Right kidney (tissue), 1 donor: ENCODE data around the gene APOE.
"Not testable (repeated sequence)": the region's sequence is repeated elsewhere in the genome, so short reads cannot be mapped to it uniquely, and the experiment has no call there.

Experiments used
- DNase-seq: peaks from one replicate; pipeline ENCODE4 v3.0.0-alpha.2; 2016

Gene APOE

DNA sequence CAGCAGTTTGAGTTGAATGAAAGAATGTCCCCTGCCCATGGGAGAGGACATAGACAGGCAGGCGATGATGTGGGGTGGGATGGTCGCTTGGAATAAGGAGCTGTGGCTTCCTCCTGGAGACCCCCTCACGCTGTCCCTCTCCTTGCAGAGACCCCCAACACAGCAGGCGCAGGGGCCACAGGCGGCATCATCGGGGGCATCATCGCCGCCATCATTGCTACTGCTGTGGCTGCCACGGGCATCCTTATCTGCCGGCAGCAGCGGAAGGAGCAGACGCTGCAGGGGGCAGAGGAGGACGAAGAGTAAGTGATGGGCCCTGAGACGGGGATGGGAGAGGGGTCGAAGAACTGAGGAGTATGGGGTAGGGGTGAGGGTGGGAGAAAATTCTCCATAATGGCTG is 23.5 kb upstream of the APOE start:
- DNase-seq: no peak

DNA sequence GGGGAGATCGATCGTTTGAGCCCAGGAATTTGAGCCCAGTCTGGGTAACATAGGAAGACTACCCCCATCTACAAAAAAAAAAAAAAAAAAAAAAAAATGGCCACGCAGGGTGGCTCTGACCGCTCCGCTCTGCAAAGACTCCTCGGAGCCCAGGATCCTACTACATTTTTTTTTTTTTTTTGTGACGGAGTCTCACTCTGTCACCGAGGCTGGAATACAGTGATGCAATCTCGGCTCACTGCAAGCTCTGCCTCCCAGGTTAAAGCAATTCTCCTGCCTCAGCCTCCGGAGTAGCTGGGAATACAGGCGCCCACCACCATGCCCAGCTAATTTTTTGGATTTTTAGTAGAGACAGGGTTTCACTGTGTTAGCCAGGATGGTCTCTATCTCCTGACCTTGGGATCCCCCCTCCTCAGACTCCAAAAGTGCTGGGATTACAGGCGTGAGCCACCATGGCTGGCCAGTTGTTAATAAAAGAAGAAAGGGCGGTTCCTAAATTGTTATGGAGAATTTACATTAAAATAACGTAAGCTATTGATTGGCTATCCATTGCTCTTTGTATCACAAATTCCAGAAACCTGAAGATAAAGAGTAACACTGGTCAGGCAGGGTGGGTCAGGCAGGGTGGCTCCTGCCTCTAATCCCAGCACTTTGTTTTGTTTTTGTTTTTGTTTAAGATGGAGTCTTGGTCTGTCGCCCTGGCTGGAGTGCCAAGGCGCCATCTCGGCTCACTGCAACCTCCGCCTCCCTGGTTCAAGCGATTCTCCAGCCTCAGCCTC is 22.8 kb upstream of the APOE start:
- DNase-seq: not testable (repeated sequence)

DNA sequence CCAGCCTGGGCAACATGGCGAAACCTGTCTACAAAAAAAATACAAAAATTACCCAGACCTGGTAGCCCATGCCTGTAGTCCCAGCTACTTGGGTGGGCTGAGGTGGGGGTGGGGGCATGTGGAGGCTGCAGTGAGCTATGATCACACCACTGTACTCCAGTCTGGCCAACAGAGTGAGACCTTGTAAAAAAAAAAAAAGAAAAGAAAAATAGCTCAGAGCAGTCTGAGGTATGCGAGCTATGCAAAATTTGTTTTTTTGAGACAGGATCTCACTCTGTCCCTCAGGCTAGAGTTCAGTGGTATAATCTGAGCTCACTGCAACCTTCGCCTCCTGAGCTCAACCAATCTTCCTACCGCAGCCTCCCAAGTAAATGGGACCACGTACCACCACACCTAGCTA is 21.7 kb upstream of the APOE start:
- DNase-seq: no peak

DNA sequence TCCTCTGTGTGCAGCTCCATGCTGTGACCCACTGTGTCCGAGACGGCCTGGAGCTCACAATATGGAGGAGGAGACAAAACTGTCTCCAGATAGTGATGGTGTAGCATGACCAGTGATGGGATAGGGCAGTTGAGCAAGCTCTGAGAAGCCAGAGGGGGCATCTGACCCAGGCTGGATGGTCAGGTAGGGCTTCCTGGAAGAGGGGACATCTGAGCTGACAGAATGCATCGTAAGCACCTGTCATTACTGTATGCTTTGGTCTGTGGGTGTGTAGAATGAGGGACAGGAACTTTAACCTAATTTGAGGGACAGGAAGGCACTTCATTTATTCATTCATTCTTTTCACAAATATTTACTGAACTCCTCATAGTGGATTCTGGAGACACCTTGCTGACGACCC is 21.0 kb upstream of the APOE start:
- DNase-seq: no peak

DNA sequence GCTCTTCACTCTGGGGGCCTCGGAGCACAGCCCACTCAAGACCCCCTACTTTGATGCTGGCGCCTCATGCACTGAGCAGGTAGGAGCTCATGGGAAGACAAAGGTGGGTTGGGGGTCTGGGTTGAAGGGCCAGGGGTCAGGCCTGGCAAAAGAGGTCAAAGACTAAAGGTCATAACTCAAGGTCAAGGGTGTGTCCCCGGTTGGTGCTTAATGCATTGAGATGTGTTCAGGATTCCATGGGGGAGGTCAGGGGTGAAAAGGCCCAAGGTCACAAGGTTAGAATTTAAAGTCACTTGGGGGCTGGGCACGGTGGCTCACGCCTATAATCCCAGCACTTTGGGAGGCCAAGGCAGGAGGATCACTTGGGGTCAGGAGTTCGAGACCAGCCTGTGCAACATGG is 19.5 kb upstream of the APOE start:
- no peak for DNase-seq

DNA sequence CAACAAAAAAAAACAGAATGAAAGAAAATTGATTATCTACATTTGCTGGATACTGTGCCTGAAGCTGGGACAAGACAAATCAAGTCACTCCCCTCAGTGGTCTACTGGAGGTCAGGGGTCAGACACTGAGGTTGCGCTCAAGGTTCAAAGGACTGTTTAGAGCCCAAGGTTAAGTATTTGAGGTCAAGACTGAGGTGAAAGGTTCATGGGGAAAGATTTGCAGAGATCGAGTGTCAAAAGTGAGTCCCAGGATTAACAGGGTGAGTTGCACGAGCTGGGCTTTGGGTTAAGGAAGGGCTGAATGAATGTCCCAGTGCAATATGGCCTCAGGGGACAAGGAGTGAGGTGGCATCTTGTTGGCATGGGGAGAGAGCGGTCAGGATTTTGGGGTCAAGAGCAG is 17.9 kb upstream of the APOE start:
- DNase-seq: no peak

DNA sequence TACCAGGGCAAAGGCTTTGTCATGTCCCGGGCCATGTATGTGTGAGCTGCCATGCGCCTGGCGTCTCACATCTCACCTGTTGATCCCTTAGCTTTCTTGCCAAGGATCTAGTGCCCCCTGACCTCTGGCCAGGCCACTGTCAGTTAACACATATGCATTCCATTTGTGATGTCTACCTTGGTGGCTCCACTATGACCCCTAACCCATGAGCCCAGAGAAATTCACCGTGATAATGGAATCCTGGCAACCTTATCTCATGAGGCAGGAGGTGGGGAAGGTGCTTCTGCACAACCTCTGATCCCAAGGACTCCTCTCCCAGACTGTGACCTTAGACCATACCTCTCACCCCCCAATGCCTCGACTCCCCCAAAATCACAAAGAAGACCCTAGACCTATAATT is 17.3 kb upstream of the APOE start:
- DNase-seq: not testable (repeated sequence)

DNA sequence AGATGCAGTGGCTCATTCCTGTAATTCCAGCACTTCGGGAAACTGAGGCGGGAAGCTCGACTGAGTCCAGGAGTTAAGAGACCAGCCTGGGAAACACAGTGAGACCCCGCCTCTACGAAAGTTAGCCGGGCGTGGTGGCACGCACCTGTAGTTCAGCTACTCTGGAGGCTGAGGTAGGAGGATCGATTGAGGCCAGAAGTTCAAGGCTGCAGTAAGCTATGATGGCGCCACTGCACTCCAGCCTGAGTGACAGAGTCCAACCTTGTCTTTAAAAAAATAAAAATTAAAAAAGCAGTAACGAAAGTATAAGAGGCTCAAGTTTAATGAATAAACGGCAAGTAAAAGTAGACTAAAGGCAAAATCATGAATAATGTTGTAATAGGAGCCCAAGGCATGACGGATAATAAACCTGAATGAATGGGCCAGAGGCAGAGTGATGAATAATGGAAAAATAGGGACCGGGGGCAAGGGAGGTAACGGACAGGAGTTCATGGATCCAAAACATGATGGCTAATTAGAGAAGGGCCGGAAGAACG is 15.7 kb upstream of the APOE start:
- DNase-seq: no peak

DNA sequence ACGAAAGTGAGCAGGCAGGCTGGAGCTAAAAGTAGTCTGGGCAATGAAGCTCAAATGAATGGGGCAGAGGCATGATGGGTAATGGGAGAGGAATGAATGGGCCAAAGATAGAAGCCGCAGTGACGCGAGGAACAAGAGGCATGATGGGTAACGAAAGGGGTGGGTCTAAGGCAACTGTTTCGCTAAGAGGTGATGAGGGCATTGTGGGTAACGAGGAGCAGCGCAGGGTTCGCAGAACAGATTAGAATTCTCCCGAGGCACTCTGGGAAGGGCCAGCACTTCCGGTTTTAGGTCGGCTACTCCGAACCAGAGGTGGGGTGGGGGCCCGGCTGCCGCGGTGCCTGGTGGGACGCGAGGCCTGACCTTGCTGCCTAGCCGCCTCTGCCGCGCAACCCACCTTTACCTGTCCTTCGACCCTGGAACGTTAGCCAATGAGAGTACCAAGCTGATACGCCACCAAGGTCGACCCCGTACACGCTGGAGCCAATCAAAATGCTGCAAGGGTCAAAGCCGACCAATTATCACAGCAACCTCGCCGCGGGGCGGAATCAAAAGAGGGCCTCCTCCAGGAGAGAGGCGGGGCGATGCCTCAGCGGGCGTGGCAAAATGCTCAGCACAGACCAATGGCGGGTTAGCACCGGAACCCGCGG is 15.1 kb upstream of the APOE start:
- peak; percentile 99 for DNase-seq

DNA sequence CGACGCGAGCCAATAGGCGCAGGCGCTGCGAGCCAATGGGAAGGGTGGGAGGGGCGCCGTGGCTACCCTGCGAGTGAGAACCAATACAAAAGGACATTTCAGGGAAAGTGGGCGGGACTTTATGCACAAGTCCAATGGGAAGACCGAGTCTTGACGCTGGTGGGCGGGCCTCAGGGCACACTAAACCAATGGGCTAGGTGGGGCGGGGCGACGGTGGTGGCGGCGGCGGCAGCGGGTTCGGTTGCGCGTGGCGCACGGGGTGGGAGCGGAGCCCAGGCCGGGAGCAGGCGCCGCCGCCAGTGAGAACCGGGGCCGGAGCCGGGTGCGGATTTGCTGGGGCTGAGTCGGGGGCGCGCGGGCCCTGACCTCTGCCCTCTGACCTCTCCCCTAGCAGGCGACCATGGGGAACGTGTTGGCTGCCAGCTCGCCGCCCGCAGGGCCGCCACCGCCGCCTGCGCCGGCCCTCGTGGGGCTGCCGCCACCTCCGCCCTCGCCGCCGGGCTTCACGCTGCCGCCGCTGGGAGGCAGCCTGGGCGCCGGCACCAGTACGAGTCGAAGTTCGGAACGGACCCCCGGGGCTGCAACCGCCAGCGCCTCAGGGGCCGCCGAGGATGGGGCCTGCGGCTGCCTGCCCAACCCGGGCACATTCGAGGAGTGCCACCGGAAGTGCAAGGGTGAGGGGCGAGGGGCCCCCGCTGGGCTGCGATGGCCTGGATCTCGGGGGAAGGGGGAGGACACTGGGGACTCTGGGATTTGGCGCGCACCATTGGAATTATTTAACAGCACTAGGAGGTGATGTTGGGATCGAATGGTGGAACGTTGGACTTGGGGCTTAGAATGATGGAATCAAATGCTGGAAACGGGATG is 14.3 kb upstream of the APOE start, which contains the start of gene TOMM40:
Gene TOMM40, plus strand, starts transcription at position 239 of the 867 bp plus-strand sequence. Its CDS starts 162 bp downstream, at position 401.
- no peak for DNase-seq

DNA sequence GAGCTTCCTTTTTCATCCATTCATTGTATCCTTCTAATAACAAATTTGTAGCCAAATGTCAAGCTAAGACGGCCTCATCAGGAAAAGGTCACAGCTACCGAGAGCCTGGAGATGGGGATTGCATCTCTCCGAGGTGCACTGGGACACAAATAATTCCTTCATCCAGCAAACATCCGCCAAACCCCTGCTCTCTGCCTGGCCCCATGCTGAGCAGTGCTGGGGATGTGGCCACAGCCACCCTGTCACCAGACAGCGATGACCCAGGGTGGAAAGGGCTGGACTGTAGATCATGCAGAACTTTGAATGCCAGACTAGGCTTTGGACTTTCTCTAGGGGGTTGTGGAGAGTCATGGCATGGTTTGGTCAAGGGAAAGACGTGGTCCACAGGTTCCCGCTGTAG is 12.7 kb upstream of the APOE start:
- DNase-seq: no peak

DNA sequence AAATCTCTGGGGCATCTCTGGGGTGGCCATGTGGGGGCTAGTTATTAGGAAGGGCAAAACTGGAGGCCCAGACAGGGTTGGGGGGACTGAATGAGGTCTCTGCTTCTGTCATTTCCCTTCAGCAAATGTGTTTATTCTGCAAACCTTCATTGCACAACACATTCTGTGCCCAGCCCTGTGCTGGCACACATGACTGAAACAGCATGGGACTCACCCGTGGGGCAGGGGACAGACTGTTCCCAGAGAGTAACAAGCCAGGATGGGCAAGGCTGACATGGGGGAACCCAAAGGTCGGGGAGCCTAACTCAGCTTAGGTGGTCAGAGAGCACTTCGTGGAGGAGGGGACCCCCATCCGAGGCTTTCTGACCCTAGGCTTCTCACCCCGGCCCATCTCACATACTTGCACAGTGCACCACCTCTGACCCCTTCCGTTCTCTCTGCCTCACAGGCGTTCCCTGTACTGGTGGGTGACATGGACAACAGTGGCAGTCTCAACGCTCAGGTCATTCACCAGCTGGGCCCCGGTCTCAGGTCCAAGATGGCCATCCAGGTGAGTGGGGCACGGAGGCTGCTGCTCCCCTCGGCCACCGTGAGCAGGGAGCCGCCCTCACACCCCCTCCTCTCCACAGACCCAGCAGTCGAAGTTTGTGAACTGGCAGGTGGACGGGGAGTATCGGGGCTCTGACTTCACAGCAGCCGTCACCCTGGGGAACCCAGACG is 12.1 kb upstream of the APOE start:
- DNase-seq: no peak

DNA sequence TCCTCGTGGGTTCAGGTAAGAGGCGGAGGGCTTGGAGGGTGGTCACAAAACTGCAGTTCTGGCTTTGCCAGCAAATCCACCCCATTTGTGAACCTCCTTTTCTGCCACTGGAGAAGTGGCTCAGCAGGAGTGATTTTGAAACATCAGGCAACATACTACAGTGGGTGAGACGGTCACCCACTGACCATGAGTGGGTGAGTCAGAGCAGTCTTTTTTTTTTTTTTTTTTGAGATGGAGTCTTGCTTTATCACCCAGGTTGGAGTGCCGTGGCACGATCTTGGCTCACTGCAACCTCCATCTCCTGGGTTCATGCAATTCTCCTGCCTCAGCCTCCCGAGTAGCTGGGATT is 11.6 kb upstream of the APOE start:
- DNase-seq: no peak

DNA sequence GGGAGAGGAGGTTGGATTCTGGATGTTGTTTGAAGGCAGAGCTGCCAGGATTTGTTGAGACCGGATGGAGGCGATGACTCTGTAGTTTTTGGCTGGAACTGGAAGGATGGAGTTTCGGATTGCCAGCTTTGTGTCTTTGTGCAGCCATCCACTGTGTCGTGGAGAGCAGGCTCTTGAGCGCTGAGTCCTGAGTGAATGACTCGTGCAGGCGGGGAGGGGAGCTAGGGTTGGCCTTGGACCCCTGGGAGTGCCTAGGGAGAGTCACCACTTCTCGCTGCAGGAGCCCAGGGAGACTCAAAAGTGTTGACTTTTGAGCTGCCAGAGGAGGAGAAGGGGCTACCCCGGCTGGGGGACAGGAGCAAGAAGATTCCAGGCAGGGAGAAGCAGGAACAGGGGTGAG is 10.7 kb upstream of the APOE start:
- DNase-seq: no peak

DNA sequence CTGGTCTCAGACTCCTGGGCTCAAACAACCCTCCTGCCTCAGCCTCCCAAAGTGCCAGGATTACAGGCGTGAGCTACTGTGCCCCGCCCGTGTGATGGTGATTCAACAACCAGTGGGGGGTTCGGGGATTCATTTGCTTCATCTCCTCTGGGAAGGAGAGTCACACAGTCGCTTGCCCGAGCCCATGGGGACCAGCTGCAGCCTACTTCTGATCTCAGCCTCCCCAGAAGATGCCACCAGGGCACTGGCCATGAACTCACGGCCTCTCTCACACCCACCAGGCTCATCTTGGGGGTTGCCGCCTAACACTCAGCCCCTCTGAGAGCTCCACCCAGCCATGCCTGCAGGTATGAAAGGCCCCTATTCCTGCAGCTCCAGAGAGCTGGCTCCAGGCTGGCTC is 7.8 kb upstream of the APOE start:
- DNase-seq: no peak

DNA sequence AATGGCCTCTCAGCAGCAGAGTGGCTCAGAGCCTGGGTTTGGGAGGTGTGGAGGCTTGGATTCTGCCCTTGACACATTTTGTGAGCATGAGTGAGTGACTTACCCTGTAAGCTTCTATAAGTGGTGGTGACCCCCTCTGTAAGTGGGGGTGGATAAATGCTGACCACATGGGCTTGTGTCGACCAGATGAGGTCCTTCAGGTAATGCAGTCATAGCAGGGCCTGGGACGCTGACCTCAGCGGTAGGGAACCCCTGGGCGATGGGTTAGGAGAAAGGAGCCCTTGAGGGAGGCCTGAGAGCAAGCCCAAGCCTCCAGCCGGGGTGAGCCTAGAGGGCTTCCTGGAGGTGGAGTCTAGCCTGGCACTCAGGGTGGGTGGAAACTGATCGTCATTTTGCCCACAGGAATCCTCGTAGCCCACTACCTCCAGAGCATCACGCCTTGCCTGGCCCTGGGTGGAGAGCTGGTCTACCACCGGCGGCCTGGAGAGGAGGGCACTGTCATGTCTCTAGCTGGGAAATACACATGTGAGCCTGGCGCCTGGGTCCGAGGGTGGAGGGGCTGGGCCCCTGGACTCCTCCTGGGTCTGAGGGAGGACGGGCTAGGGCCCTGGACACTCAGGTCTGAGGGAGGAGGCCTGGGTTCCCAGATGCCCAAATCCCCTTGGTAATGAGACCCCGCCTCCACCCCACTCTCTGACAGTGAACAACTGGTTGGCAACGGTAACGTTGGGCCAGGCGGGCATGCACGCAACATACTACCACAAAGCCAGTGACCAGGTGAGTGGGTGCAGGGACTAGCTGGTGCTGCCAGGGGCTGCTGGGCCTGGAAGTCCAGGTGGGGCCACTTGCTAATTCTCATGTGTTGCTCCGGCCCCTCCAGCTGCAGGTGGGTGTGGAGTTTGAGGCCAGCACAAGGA is 5.0 kb upstream of the APOE start:
- no peak for DNase-seq

DNA sequence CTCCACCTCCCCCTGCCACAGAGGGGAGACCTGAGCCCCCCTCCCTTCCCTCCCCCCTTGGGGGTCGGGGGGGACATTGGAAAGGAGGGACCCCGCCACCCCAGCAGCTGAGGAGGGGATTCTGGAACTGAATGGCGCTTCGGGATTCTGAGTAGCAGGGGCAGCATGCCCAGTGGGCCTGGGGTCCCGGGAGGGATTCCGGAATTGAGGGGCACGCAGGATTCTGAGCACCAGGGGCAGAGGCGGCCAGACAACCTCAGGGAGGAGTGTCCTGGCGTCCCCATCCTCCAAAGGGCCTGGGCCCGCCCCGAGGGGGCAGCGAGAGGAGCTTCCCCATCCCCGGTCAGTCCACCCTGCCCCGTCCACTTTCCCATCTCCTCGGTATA is 2.4 kb upstream of the APOE start:
- DNase-seq: no peak

DNA sequence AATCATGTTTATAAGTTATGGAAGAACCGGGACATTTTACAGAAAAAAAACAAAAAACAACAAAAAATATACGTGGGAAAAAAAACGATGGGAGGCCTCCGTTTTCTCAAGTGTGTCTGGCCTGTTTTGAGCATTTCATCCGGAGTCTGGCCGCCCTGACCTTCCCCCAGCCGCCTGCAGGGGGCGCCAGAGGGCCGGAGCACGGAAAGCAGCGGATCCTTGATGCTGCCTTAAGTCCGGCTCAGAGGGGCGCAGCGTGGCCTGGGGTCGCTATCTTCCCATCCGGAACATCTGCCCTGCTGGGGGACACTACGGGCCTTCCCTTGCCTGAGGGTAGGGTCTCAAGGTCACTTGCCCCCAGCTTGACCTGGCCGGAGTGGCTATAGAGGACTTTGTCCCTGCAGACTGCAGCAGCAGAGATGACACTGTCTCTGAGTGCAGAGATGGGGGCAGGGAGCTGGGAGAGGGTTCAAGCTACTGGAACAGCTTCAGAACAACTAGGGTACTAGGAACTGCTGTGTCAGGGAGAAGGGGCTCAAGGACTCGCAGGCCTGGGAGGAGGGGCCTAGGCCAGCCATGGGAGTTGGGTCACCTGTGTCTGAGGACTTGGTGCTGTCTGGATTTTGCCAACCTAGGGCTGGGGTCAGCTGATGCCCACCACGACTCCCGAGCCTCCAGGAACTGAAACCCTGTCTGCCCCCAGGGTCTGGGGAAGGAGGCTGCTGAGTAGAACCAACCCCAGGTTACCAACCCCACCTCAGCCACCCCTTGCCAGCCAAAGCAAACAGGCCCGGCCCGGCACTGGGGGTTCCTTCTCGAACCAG is 1.8 kb upstream of the APOE start:
- peak; percentile 75 for DNase-seq

DNA sequence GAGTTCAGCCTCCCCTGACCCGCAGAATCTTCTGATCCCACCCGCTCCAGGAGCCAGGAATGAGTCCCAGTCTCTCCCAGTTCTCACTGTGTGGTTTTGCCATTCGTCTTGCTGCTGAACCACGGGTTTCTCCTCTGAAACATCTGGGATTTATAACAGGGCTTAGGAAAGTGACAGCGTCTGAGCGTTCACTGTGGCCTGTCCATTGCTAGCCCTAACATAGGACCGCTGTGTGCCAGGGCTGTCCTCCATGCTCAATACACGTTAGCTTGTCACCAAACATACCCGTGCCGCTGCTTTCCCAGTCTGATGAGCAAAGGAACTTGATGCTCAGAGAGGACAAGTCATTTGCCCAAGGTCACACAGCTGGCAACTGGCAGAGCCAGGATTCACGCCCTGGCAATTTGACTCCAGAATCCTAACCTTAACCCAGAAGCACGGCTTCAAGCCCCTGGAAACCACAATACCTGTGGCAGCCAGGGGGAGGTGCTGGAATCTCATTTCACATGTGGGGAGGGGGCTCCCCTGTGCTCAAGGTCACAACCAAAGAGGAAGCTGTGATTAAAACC is 1.1 kb upstream of the APOE start:
- no peak for DNase-seq

DNA sequence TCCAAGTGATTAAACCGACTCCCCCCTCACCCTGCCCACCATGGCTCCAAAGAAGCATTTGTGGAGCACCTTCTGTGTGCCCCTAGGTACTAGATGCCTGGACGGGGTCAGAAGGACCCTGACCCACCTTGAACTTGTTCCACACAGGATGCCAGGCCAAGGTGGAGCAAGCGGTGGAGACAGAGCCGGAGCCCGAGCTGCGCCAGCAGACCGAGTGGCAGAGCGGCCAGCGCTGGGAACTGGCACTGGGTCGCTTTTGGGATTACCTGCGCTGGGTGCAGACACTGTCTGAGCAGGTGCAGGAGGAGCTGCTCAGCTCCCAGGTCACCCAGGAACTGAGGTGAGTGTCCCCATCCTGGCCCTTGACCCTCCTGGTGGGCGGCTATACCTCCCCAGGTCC is 2.0 kb downstream of the APOE start:
- no peak for DNase-seq
